PFSK-1 (cell line): ENCODE data around the gene GNA15.

Source experiments
- FOXP2 ChIP-seq: optimal IDR thresholded peaks from 2 replicates; pipeline ENCODE3; 2011; ENCODE audit warnings: borderline replicate concordance, control low read depth, inconsistent platforms; ENCODE audit not compliant: insufficient read depth; ENCODE audit errors: extremely low read length, extremely low read depth
- POLR2AphosphoS5 ChIP-seq: IDR thresholded peaks from 2 replicates; pipeline ENCODE4 v1.6.1; 2012; ENCODE audit warnings: low read depth, mild to moderate bottlenecking, control low read depth, low read length, moderate library complexity
- SIN3A ChIP-seq: IDR thresholded peaks from 2 replicates; pipeline ENCODE4 v1.6.1; 2012; ENCODE audit warnings: mild to moderate bottlenecking, low read length, moderate library complexity, borderline replicate concordance; ENCODE audit not compliant: insufficient read depth
- TAF1 ChIP-seq: IDR thresholded peaks from 2 replicates; pipeline ENCODE4 v1.6.1; 2012; ENCODE audit warnings: low read length, control low read depth, borderline replicate concordance; ENCODE audit not compliant: insufficient read depth
- TF ChIP-seq, protein P1 (sequence below), 2 experiments: IDR thresholded peaks; 2 replicates each; pipeline versions ENCODE4 v1.6.1 to v1.8.0; 2011 to 2012; ENCODE audit warnings: low read depth in 2 of 2, low read length in 2 of 2, control low read depth in 1 of 2, inconsistent platforms in 1 of 2, mild to moderate bottlenecking in 1 of 2, moderate library complexity in 1 of 2; ENCODE audit not compliant: insufficient read depth in 1 of 2

GNA15 gene

DNA sequence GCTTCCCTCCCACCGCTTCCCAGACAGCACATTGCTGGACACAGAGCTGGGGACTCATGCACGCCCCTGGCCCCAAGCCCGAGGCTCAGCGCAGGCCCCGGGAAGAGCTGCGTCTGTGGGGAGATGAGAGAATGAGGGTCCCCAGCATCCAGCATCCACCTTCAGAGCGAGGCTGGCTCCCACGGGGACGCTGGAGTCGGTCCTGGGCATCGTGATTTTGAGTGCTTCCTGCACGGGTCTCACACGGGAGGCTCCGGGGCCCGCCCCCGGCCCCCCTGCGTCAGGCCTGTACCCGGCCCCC is 54.6 kb downstream of the GNA15 start:
- TF ChIP-seq SIN3A (no peak), FOXP2 (no peak), TAF1 (no peak), POLR2AphosphoS5 (no peak)
- TF ChIP-seq, protein P1, sequence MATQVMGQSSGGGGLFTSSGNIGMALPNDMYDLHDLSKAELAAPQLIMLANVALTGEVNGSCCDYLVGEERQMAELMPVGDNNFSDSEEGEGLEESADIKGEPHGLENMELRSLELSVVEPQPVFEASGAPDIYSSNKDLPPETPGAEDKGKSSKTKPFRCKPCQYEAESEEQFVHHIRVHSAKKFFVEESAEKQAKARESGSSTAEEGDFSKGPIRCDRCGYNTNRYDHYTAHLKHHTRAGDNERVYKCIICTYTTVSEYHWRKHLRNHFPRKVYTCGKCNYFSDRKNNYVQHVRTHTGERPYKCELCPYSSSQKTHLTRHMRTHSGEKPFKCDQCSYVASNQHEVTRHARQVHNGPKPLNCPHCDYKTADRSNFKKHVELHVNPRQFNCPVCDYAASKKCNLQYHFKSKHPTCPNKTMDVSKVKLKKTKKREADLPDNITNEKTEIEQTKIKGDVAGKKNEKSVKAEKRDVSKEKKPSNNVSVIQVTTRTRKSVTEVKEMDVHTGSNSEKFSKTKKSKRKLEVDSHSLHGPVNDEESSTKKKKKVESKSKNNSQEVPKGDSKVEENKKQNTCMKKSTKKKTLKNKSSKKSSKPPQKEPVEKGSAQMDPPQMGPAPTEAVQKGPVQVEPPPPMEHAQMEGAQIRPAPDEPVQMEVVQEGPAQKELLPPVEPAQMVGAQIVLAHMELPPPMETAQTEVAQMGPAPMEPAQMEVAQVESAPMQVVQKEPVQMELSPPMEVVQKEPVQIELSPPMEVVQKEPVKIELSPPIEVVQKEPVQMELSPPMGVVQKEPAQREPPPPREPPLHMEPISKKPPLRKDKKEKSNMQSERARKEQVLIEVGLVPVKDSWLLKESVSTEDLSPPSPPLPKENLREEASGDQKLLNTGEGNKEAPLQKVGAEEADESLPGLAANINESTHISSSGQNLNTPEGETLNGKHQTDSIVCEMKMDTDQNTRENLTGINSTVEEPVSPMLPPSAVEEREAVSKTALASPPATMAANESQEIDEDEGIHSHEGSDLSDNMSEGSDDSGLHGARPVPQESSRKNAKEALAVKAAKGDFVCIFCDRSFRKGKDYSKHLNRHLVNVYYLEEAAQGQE (IDR thresholded peaks at IDR 0.05; ENCODE audit: insufficient read depth in 1 of 2, low read depth in 2 of 2, low read length in 2 of 2) = no peak

DNA sequence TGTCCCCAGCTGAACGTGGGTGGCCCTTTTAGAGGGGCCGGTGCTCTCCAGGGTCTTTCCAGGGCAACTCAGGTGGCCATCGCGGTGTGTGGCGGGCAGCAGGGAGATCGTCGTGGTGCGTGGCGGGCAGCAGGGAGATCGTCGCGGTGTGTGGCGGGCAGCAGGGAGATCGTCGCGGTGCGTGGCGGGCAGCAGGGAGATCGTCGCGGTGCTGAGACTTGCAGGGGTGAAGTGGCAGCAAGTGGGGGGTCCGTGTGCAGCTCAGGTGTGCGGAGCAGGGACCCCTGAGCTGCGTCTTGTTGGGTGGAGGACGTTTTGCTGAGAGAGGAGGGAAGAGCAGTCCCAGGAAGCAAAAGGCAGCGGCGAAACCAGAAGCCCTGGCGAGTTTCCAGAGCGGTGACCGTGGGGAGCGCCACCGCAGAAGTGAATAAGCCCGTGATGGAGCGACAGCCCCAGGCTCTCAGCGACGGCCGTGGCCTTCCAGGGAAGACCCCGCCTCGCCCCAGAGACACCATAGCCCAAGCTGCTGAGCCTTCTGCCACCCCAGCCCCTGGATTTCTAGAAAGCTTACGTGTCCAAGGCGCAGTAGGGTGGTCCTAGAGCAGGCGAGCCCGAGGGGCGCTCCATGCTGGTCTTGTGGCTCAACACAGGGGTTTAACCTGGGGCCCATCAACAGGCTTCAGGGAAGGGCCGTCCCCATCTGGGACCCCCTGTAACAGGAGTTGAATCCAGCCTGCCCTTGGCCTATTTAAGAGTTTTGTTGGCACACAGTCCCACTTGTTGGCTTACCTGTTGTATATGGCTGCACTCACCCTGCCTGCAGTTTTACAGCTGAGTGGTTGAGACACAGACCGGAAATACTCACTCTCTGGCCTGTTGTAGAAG is 55.3 kb downstream of the GNA15 start:
- no peak for TF ChIP-seq TAF1
- no peak for TF ChIP-seq FOXP2

DNA sequence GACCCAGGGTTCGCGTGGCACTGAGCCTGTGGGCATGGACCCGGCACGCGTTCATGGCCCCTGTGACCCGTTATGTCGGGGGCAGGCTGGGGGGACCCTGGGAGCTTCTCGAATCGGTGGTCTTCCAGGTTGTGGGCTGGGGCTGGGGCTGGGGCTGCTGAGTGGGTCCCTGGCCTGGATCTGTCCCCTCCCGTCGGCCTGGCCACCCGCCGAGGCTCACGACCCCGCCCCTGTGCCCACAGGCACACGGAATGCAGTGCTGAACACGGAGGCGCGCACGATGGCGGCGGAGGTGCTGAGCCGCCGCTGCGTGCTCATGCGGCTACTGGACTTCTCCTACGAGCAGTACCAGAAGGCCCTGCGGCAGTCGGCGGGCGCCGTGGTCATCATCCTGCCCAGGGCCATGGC is 56.4 kb downstream of the GNA15 start:
- TF ChIP-seq, protein P1 (IDR thresholded peaks at IDR 0.05; ENCODE audit: insufficient read depth in 1 of 2, low read depth in 2 of 2, low read length in 2 of 2) = no peak
- TF ChIP-seq FOXP2 = no peak
- no peak for TF ChIP-seq TAF1
- TF ChIP-seq SIN3A = no peak
- TF ChIP-seq POLR2AphosphoS5 = no peak

DNA sequence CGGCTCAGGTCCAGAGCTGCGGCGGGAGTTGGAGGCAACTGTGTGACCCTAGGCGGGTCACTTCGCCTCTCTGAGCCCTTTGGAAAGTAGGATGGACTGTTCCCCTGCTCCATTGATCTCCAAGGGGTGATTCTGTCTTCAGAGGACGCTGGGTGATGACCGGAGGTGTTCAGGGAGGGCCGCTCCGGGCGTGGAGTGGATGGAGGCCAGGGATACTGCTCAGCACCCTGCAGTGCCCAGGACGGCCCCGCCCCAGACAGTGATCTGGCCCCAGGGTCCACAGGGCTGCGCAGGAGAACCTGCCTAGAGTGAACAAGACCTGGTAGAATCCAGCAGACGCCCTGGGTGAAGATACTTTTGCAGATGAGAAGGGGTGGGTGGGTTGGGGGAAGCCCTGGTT is 56.9 kb downstream of the GNA15 start:
- no peak for TF ChIP-seq POLR2AphosphoS5
- TF ChIP-seq TAF1 = no peak
- TF ChIP-seq FOXP2 = no peak
- TF ChIP-seq, protein P1 (IDR thresholded peaks at IDR 0.05; ENCODE audit: insufficient read depth in 1 of 2, low read depth in 2 of 2, low read length in 2 of 2) = no peak
- no peak for TF ChIP-seq SIN3A

DNA sequence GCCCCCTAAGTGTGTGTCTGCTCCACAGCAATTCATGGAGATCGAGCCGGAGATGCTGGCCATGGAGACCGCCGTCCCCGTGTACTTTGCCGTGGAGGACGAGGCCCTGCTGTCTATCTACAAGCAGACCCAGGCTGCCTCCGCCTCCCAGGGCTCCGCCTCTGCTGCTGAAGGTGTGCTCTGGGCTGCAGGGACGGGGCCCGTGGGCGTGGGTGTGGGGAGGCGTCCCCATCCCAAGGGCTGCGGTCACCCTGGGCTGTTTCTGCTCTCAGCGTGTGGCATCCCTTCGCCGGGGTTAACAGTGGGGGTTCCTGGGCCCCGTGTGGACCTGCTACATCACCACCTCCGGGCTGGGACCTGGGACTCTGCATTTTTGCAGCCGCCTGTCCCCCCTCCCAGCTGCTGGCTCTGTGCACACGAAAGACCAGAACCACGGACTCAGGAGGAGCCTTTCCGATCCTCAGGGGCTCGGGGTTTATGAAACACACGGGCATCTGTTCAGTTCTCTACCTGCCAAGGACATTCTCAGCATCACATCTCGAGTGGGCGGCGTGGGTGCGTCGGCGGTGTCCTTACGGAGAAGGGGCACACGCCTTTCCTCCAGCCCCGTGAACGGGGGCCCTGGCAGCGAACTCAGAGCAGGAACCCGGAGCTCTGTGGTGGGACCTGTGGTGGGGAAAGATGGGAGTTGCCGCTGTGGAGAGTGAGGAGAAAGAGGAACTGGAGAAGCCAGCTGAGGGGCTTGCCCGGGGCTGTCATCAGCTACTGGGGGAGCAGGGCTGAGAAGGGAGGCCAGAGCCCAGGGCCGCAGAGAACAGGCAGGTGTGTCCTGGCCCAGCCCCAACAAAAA is 57.6 kb downstream of the GNA15 start:
- no peak for TF ChIP-seq TAF1
- no peak for TF ChIP-seq POLR2AphosphoS5
- TF ChIP-seq, protein P1 (IDR thresholded peaks at IDR 0.05; ENCODE audit: insufficient read depth in 1 of 2, low read depth in 2 of 2, low read length in 2 of 2) = no peak
- no peak for TF ChIP-seq SIN3A
- TF ChIP-seq FOXP2 = no peak
